ENCODE data around the gene TICRR. TPM values are rescaled to one million over a fixed set of nuclear protein-coding genes. Genes with fewer than 3 reads are reported as not detected.

TICRR gene
- total RNA-seq, 1 experiment from 2014 or later = 5.1 TPM

DNA sequence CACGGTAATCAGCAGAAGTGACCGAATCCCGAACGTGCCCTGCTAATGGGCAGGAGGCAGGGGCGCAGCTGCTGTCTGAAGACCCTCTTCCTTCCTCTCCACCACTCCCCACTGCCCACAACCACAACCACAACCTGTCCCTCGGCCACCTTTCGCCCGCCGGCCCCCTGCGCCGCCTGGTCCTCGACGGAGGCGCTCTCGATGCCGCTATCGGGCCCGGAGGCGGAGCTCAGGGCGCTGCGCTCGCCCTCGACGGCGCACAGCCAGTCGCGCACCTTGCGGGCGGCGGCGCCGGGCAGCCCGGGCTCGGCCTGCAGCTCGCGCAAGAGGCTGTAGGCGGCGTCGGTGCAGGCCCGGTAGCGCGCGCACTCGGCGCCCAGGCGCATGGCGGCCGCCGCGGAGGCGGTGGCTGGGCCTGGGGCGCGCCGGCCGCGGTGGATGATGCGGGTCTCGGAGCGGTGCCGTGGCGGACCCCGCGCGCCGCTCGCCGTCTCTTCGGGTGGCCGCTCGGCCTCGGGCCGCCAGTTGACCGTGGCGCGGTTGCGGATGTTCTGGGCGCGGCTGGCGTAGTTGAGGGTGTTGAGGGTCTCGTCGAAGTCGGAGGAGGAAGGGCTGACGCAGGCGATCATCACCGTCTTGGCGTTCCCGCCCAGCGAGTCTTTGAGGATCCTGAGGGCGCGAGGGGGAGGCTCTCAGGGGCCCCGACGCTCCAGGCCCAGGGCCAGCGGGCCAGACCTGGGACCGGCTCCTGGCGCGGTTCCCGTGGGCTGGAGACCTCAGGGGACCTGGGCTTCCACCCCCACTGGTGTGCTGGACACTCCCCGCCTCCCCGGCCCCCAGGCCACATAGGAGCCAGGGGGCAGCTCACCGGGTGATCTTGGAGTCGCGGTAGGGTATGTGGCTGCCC, 73.1 kb downstream of the TICRR start:
- Histone ChIP-seq H3K4me3 (ENCODE audit: low read length) (no peak overlapping the region), H3K27me3 (ENCODE audit: low read length) (no peaks in the 10 kb centered on the region), H3K9ac (ENCODE audit: low read length) (no peak overlapping the region), H2AFZ (ENCODE audit: low read length) (no peak overlapping the region), H3K4me2 (ENCODE audit: low read depth, low read length, poor library complexity, severe bottlenecking) (no peak overlapping the region), H3K9me2 (replicated peaks; ENCODE audit: insufficient read depth, low read length) (no peaks in the 10 kb centered on the region), H3K27ac (ENCODE audit: low read length) (no peak overlapping the region), H4K20me1 (ENCODE audit: insufficient read depth, low read depth, low read length) (no peaks in the 10 kb centered on the region), H3K4me1 (ENCODE audit: low read length) (no peaks in the 10 kb centered on the region), H3K79me2 (ENCODE audit: low read length) (no peaks in the 10 kb centered on the region), H3K9me3 (ENCODE audit: low read length) (no peaks in the 10 kb centered on the region), H3K36me3 (ENCODE audit: insufficient read depth, low read length) (no peaks in the 10 kb centered on the region)
- DNase-seq = no peak

DNA sequence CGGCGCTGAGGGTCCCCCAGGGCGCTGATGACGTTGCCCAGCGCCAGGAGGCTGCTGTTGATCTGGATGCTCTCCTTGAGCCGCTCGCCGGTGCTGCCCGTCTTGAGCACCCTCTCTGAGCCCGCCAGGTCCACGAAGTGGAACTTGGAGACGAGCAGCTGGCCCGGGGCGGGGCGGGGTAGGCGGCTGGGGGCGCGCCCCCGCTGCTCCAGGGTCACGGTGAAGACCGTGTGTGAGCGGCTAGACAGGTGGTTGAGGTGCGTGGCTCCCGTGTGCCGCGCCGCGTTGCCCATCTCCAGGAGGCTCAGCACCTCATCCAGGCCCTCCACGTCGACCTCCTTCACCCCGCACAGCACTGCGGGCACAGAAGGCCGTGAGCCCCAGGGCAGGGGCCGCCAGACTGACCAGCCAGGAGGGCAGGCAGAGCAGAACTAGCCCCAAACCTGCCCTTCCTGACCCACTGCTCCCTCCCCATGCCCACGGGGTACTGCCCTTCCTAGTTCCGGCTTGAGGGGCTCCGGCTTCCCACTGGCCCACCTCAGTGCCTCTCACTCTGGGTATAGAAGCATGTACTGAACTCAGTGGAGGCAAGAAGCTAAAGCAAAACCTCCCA, 73.8 kb downstream of the TICRR start:
- Histone ChIP-seq H2AFZ (ENCODE audit: low read length) (no peak overlapping the region), H3K36me3 (ENCODE audit: insufficient read depth, low read length) (no peaks in the 10 kb centered on the region), H3K9me3 (ENCODE audit: low read length) (no peaks in the 10 kb centered on the region), H3K4me2 (ENCODE audit: low read depth, low read length, poor library complexity, severe bottlenecking) (no peak overlapping the region), H4K20me1 (ENCODE audit: insufficient read depth, low read depth, low read length) (no peaks in the 10 kb centered on the region), H3K4me1 (ENCODE audit: low read length) (no peaks in the 10 kb centered on the region), H3K9ac (ENCODE audit: low read length) (no peak overlapping the region), H3K79me2 (ENCODE audit: low read length) (no peaks in the 10 kb centered on the region), H3K9me2 (replicated peaks; ENCODE audit: insufficient read depth, low read length) (no peaks in the 10 kb centered on the region), H3K27ac (ENCODE audit: low read length) (no peak overlapping the region), H3K4me3 (ENCODE audit: low read length) (no peak overlapping the region), H3K27me3 (ENCODE audit: low read length) (no peaks in the 10 kb centered on the region)
- no peak for DNase-seq

DNA sequence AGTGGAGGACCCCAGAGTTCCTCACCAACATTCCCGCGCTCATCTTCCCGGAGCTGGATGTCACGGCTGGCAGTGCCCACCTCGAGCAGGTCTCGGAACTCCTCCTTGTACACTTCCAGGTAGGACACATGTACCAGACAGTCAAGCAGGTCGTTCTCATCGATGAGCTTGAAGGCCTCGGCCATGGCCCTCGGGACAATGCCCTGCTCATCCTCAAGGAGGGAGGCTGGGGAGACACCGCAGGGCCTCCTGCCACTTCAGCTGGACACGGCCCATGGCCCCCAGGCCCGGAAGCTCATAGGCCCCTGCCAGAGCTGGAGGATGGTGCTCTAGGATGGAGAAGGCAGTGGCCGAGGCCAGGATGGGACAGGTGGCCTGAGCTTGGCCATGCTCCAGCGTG, 74.4 kb downstream of the TICRR start:
- DNase-seq = no peak
- Histone ChIP-seq H3K79me2 (ENCODE audit: low read length) (no peaks in the 10 kb centered on the region), H3K9ac (ENCODE audit: low read length) (no peak overlapping the region), H2AFZ (ENCODE audit: low read length) (no peak overlapping the region), H3K27ac (ENCODE audit: low read length) (no peak overlapping the region), H3K9me2 (replicated peaks; ENCODE audit: insufficient read depth, low read length) (no peaks in the 10 kb centered on the region), H3K27me3 (ENCODE audit: low read length) (no peaks in the 10 kb centered on the region), H3K4me3 (ENCODE audit: low read length) (no peak overlapping the region), H3K36me3 (ENCODE audit: insufficient read depth, low read length) (no peaks in the 10 kb centered on the region), H4K20me1 (ENCODE audit: insufficient read depth, low read depth, low read length) (no peaks in the 10 kb centered on the region), H3K4me1 (ENCODE audit: low read length) (no peaks in the 10 kb centered on the region), H3K9me3 (ENCODE audit: low read length) (no peaks in the 10 kb centered on the region), H3K4me2 (ENCODE audit: low read depth, low read length, poor library complexity, severe bottlenecking) (no peak overlapping the region)

DNA sequence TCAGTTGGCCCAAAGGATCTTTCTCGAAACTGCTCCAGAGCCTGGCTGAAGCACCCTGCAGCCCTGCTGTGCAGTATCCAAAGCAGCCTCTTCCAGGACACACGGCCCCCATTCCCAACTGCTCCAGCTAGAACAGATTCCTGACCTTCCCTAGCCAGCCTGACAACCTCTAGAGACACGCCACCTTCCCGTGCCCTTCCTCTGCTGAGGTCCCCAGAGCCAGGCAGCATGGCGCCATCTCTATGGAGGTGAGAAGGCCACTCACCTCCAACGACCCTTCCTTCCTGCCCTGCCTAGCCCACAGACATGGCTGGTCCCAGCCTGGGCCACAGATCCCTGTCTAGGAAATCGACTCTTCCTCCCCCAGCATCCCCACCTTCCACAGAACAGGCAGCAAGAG, 76.9 kb downstream of the TICRR start:
- DNase-seq = no peak
- Histone ChIP-seq H3K4me2 (ENCODE audit: low read depth, low read length, poor library complexity, severe bottlenecking) (no peak overlapping the region), H3K27ac (ENCODE audit: low read length) (no peak overlapping the region), H3K4me3 (ENCODE audit: low read length) (no peak overlapping the region), H3K9me3 (ENCODE audit: low read length) (no peaks in the 10 kb centered on the region), H4K20me1 (ENCODE audit: insufficient read depth, low read depth, low read length) (0 out of 2 replicates have a peak, but pooled peaks cover 3% of the 10 kb centered on the region), H3K27me3 (ENCODE audit: low read length) (no peaks in the 10 kb centered on the region), H3K9me2 (replicated peaks; ENCODE audit: insufficient read depth, low read length) (no peaks in the 10 kb centered on the region), H3K36me3 (ENCODE audit: insufficient read depth, low read length) (no peaks in the 10 kb centered on the region), H3K9ac (ENCODE audit: low read length) (no peak overlapping the region), H2AFZ (ENCODE audit: low read length) (no peak overlapping the region), H3K79me2 (ENCODE audit: low read length) (no peaks in the 10 kb centered on the region), H3K4me1 (ENCODE audit: low read length) (no peaks in the 10 kb centered on the region)

DNA sequence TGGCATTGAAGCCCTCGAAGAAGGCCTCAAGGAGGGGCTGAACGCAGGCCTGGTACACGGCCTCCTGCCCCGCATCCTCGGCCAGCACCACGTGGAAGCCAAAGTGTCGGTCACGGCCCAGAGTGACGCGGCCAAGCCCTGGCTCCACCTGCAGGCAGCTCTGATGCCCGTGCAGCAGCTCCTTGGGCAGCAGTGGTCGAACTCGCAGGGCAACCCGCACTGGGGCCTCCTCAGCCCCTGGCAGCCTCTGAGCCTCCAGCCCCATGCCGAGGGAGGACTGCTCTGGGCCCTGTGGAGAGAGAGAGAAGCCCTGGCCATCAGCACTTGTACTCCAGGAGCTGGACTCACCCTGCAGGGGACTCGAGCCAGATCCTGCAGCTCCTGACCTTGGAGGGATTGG, 77.4 kb downstream of the TICRR start:
- no peaks in the 10 kb centered on the region for H3K9me3 ChIP-seq (ENCODE audit: low read length)
- H3K4me1 ChIP-seq (ENCODE audit: low read length) = no peaks in the 10 kb centered on the region
- no peak overlapping the region for H3K4me2 ChIP-seq (ENCODE audit: low read depth, low read length, poor library complexity, severe bottlenecking)
- H3K27ac ChIP-seq (ENCODE audit: low read length) = no peak overlapping the region
- 0 out of 2 replicates have a peak, but pooled peaks cover 3% of the 10 kb centered on the region for H4K20me1 ChIP-seq (ENCODE audit: insufficient read depth, low read depth, low read length)
- no peaks in the 10 kb centered on the region for H3K9me2 ChIP-seq (replicated peaks; ENCODE audit: insufficient read depth, low read length)
- no peak overlapping the region for H3K9ac ChIP-seq (ENCODE audit: low read length)
- no peaks in the 10 kb centered on the region for H3K79me2 ChIP-seq (ENCODE audit: low read length)
- H3K27me3 ChIP-seq (ENCODE audit: low read length) = no peaks in the 10 kb centered on the region
- DNase-seq = no peak
- H3K36me3 ChIP-seq (ENCODE audit: insufficient read depth, low read length) = no peaks in the 10 kb centered on the region
- no peak overlapping the region for H2AFZ ChIP-seq (ENCODE audit: low read length)
- no peak overlapping the region for H3K4me3 ChIP-seq (ENCODE audit: low read length)

DNA sequence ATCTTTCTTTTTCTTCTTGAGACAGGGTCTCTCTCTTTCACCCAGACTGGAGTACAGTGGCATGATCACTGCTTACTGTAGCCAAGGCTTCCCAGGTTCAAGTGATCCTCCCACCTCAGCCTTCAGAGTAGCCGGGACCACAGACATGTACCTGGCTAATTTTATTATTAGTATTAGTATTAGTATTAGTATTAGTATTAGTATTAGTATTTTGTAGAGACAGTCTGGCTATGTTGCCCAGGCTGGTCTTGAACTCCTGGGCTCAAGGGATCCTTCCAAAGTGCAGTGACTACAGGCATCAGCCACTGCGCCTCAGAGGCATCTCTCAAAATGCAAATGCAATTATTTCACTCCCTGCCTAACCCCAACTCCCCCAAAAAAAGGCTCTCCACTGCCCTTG, 78.3 kb downstream of the TICRR start:
- Histone ChIP-seq H3K27me3 (ENCODE audit: low read length) (no peaks in the 10 kb centered on the region), H3K79me2 (ENCODE audit: low read length) (no peaks in the 10 kb centered on the region), H3K9me3 (ENCODE audit: low read length) (no peaks in the 10 kb centered on the region), H3K9ac (ENCODE audit: low read length) (no peak overlapping the region), H3K9me2 (replicated peaks; ENCODE audit: insufficient read depth, low read length) (no peaks in the 10 kb centered on the region), H3K36me3 (ENCODE audit: insufficient read depth, low read length) (no peaks in the 10 kb centered on the region), H4K20me1 (ENCODE audit: insufficient read depth, low read depth, low read length) (0 out of 2 replicates have a peak, but pooled peaks cover 3% of the 10 kb centered on the region), H3K4me2 (ENCODE audit: low read depth, low read length, poor library complexity, severe bottlenecking) (no peak overlapping the region), H2AFZ (ENCODE audit: low read length) (no peak overlapping the region), H3K4me1 (ENCODE audit: low read length) (no peaks in the 10 kb centered on the region), H3K4me3 (ENCODE audit: low read length) (no peak overlapping the region), H3K27ac (ENCODE audit: low read length) (no peak overlapping the region)
- no peak for DNase-seq

DNA sequence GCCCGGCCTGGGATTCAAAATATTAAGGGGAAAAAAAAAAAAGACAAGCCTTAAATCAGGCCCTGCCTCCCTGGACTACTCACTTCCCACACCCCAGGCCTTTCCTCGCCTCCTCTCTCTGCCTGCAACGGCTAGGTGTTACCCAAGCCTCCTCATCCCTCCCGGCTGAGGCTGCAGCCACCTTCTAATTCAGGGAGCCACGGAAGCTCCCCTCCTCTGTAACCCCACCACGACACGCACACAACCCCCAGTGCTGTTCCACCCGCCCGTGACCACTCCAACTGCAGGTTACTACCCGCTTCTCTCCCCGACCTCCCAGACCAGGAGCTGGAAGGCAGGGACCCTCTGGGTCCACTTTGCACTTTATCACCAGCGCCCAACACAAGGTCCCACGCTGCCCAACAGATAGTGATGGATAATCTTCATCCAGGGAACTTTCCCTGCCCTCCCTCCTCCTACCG, 79.1 kb downstream of the TICRR start:
- DNase-seq = no peak
- no peaks in the 10 kb centered on the region for H3K36me3 ChIP-seq (ENCODE audit: insufficient read depth, low read length)
- H3K4me1 ChIP-seq (ENCODE audit: low read length) = no peaks in the 10 kb centered on the region
- H4K20me1 ChIP-seq (ENCODE audit: insufficient read depth, low read depth, low read length) = 0 out of 2 replicates have a peak, but pooled peaks cover 3% of the 10 kb centered on the region
- H3K9ac ChIP-seq (ENCODE audit: low read length) = no peak overlapping the region
- H3K4me2 ChIP-seq (ENCODE audit: low read depth, low read length, poor library complexity, severe bottlenecking) = no peak overlapping the region
- no peaks in the 10 kb centered on the region for H3K79me2 ChIP-seq (ENCODE audit: low read length)
- no peak overlapping the region for H3K27ac ChIP-seq (ENCODE audit: low read length)
- H2AFZ ChIP-seq (ENCODE audit: low read length) = no peak overlapping the region
- H3K9me3 ChIP-seq (ENCODE audit: low read length) = no peaks in the 10 kb centered on the region
- no peak overlapping the region for H3K4me3 ChIP-seq (ENCODE audit: low read length)
- H3K9me2 ChIP-seq (replicated peaks; ENCODE audit: insufficient read depth, low read length) = no peaks in the 10 kb centered on the region
- no peaks in the 10 kb centered on the region for H3K27me3 ChIP-seq (ENCODE audit: low read length)

All from Karpas-422 (cell line).